ENCODE measurements around the gene MAPK1. TPM values are rescaled to one million over a fixed set of nuclear protein-coding genes. Genes with fewer than 3 reads are reported as not detected.

MAPK1 gene
- total RNA-seq, 4 donors from 2014 or later: 51.3 to 77.8 (median 66.0) TPM

DNA sequence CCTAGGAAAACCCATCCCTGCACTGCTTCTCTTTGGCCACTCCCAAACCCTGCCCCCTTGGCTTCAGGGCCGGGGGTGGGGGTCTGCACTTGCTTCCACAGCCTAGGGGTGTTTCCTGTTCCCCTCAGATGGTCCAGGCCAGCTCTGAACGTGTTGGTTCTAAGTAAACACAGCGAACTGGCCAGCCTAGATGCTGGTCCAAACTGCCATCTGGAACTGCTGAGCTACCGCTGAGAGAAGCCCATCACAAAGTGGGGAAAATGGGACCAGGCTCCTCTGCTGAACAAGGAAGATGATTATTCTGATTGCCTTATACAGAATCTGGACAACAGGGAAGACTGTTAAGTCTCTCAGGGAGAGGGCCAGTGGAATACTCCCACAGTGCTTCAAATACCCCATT is 108.4 kb downstream of the MAPK1 start:
- H3K27me3 ChIP-seq: no peaks in the 10 kb centered on the region
- no peak for TF ChIP-seq EP300 (IDR thresholded peaks at IDR 0.05)
- no peak overlapping the region for H3K27ac ChIP-seq
- H3K4me3 ChIP-seq: no peak overlapping the region
- DNase-seq (ENCODE audit: low spot score in 2 of 2): no peak
- 79% methylated on average over 4 of the region's 4 CpGs for WGBS
- H3K4me1 ChIP-seq: peaks cover 14% of the 10 kb centered on the region
- peaks cover 53% of the 10 kb centered on the region for H3K36me3 ChIP-seq
- H3K9me3 ChIP-seq: no peaks in the 10 kb centered on the region

DNA sequence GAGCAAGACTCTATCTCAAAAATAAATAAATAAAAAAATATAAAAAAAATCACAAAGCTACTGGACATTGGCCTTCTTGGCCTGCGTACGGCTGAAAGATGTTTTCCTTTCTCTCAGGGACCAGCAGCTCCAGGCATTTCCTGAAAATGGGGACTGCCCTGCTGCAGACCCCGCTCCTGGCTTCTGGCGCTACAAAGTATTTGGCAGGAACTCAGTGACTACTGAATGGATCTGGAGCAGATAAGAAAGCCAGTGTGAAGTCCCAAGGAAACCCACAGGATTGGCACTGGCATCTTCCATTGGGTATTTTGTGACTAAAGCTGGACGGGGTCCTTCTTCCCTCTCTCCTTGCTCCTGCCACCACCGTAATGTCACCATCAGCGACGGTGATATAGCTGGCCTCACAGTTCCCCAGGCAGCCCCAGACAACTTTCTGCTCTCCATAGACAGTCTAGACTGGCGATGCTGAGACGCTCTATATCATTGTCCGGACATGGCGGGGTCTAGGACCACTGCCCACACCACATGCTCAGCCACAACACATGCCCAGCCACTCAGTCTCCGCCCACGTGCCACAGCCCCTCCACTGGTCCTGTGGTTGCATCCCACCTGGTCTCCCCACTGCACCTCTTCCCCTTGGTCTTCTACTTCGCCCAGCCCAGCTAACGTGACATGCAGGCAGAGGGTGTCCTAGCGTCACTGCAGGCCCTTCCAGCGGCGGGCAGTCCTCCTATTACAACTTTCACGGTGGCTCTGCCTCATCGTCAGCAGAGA is 109.2 kb downstream of the MAPK1 start:
- peaks cover 14% of the 10 kb centered on the region for H3K4me1 ChIP-seq
- H3K9me3 ChIP-seq: no peaks in the 10 kb centered on the region
- no peak overlapping the region for H3K4me3 ChIP-seq
- TF ChIP-seq, protein P1, sequence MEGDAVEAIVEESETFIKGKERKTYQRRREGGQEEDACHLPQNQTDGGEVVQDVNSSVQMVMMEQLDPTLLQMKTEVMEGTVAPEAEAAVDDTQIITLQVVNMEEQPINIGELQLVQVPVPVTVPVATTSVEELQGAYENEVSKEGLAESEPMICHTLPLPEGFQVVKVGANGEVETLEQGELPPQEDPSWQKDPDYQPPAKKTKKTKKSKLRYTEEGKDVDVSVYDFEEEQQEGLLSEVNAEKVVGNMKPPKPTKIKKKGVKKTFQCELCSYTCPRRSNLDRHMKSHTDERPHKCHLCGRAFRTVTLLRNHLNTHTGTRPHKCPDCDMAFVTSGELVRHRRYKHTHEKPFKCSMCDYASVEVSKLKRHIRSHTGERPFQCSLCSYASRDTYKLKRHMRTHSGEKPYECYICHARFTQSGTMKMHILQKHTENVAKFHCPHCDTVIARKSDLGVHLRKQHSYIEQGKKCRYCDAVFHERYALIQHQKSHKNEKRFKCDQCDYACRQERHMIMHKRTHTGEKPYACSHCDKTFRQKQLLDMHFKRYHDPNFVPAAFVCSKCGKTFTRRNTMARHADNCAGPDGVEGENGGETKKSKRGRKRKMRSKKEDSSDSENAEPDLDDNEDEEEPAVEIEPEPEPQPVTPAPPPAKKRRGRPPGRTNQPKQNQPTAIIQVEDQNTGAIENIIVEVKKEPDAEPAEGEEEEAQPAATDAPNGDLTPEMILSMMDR (IDR thresholded peaks at IDR 0.05): no peak
- TF ChIP-seq EP300 (IDR thresholded peaks at IDR 0.05) (no peak), POLR2AphosphoS5 (IDR thresholded peaks at IDR 0.05) (no peak), POLR2A (IDR thresholded peaks at IDR 0.05) (no peak)
- 92% methylated on average over 21 of the region's 21 CpGs for WGBS
- H3K27me3 ChIP-seq: no peaks in the 10 kb centered on the region
- peaks cover 45% of the 10 kb centered on the region for H3K36me3 ChIP-seq
- H3K27ac ChIP-seq: no peak overlapping the region
- DNase-seq (ENCODE audit: low spot score in 2 of 2): no peak

DNA sequence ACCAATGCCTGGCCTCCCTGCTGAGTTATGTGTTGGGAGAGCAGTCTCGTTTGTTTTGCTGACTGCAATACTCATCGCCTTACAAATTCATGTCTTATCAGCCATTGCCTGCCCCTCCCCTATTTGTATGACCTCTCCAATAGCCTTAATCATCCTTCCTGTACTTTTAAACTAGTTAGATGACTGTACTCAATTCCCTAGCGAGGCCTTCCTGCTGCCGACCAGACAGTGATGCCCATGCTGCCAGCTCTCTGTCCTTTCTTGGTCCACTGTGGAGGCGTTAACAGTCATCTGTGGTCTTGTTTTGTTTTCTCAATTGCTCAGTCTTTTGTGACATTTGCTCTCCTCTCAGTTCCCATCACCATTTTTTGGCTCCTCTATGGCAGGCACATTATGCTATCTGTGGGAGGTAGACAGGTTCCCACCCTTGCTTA is 111.6 kb downstream of the MAPK1 start:
- Histone ChIP-seq H3K36me3 (peaks cover 21% of the 10 kb centered on the region), H3K4me3 (no peak overlapping the region), H3K9me3 (no peaks in the 10 kb centered on the region), H3K27ac (no peak overlapping the region), H3K4me1 (peaks cover 14% of the 10 kb centered on the region), H3K27me3 (no peaks in the 10 kb centered on the region)
- TF ChIP-seq POLR2AphosphoS5 (IDR thresholded peaks at IDR 0.05): no peak
- no peak for TF ChIP-seq EP300 (IDR thresholded peaks at IDR 0.05)
- no peak for TF ChIP-seq POLR2A (IDR thresholded peaks at IDR 0.05)
- TF ChIP-seq, protein P1 (IDR thresholded peaks at IDR 0.05): no peak
- DNase-seq (ENCODE audit: low spot score in 2 of 2): no peak
- WGBS: 40% methylated on average over 5 of the region's 5 CpGs

DNA sequence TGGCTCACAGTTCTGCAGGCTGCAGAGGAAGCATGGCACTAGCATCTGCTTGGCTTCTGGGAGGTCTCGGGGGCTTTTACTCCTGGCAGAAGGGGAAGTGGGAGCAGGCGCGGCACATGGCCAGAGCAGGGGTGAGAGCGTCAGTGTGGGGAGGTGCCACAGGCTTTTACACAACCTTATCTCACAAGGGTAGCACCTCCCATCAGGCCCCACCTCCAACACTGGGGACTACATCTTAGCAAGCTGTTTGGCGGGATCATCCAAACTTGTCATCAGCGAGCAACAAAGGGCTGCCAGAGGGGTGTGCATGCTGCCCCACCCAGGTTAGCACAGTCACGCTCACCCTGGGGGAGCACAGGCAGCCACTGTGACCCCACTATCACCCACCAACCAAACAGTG is 112.9 kb downstream of the MAPK1 start:
- Histone ChIP-seq H3K36me3 (peaks cover 21% of the 10 kb centered on the region), H3K4me3 (no peak overlapping the region), H3K27ac (no peak overlapping the region), H3K4me1 (peaks cover 14% of the 10 kb centered on the region), H3K27me3 (no peaks in the 10 kb centered on the region), H3K9me3 (no peaks in the 10 kb centered on the region)
- DNase-seq (ENCODE audit: low spot score in 2 of 2): no peak
- WGBS: 14% methylated on average over 6 of the region's 7 CpGs
- TF ChIP-seq POLR2AphosphoS5 (IDR thresholded peaks at IDR 0.05): peak in 1 of 3 donors; percentile 4
- TF ChIP-seq POLR2A (IDR thresholded peaks at IDR 0.05): no peak

DNA sequence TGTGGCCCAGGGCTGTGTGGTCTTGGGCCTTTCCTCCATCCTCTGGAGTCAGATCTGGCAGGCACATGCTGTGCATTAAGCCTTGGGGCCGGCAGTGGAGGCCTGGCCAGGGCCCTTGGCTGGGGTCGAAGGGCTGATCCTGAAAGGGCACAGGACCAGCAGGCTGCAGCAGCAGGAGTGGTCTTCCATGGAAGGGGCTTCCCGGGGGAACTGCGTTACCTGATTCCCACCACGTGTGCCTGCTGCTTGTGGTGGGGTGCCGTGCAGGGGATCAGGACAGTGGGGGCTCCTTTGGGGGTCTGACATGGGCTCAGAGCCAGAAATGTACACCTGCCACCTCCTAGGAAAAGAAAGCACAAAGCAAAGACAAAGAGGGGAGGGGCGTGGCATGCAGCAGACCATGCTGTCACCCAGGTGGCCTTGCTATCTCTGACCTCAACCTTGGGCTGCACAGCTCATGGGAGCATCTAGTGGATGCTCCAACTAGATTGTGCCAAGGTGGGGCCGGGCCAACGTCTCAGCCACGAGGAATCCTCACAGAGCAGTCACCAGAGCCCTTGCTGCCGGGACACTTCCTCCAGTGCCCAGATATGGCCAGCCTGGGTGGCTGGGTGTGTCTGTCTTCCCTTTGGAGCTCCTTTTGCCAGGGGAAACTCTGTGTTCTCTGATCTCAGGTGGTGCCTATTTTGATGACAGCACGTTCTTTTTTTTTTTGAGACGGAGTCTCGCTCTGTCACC is 113.9 kb downstream of the MAPK1 start:
- no peak for DNase-seq (ENCODE audit: low spot score in 2 of 2)
- H3K4me1 ChIP-seq: peaks cover 14% of the 10 kb centered on the region
- no peak overlapping the region for H3K4me3 ChIP-seq
- 72% methylated on average over 14 of the region's 14 CpGs for WGBS
- H3K27ac ChIP-seq: no peak overlapping the region
- peaks cover 16% of the 10 kb centered on the region for H3K36me3 ChIP-seq
- no peak for TF ChIP-seq POLR2AphosphoS5 (IDR thresholded peaks at IDR 0.05)
- TF ChIP-seq, protein P1 (IDR thresholded peaks at IDR 0.05): no peak
- TF ChIP-seq EP300 (IDR thresholded peaks at IDR 0.05): no peak
- no peak for TF ChIP-seq POLR2A (IDR thresholded peaks at IDR 0.05)
- no peaks in the 10 kb centered on the region for H3K27me3 ChIP-seq
- no peaks in the 10 kb centered on the region for H3K9me3 ChIP-seq

DNA sequence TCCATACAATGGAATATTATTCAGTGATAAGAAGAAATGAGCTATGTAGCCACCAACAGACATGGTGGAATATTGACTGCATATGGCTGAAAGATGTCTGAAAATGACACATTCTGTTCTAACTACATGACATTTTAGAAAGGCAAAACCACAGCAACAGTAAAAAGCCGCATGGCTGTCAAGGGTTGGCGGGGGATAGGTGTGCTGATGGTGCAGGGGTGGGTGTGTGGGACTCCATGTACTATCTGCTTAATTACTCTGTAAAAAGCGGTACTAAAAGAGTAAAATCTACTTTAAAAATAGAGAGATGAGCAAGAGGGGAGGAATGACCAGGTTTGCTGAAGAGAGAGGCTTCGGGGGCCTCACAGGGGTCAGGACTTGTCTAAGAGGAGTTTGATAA is 115.2 kb downstream of the MAPK1 start:
- H3K4me1 ChIP-seq: peaks cover 14% of the 10 kb centered on the region
- DNase-seq (ENCODE audit: low spot score in 2 of 2): no peak
- peaks cover 5% of the 10 kb centered on the region for H3K36me3 ChIP-seq
- TF ChIP-seq EP300 (IDR thresholded peaks at IDR 0.05) (no peak), POLR2AphosphoS5 (IDR thresholded peaks at IDR 0.05) (no peak), POLR2A (IDR thresholded peaks at IDR 0.05) (no peak)
- TF ChIP-seq, protein P1 (IDR thresholded peaks at IDR 0.05): no peak
- H3K27me3 ChIP-seq: no peaks in the 10 kb centered on the region
- WGBS: 87% methylated on average over 4 of the region's 4 CpGs
- no peaks in the 10 kb centered on the region for H3K9me3 ChIP-seq
- no peak overlapping the region for H3K27ac ChIP-seq
- H3K4me3 ChIP-seq: no peak overlapping the region

Measured in suprapubic skin (tissue), 4 donors.